Measurements from ENCODE around the gene CTBP2. TPM values are rescaled to one million over a fixed set of nuclear protein-coding genes. Genes with fewer than 3 reads are reported as not detected.

Gene CTBP2
- total RNA-seq, 2 experiments from 2014 or later, result 0.12 to 0.21 TPM

DNA sequence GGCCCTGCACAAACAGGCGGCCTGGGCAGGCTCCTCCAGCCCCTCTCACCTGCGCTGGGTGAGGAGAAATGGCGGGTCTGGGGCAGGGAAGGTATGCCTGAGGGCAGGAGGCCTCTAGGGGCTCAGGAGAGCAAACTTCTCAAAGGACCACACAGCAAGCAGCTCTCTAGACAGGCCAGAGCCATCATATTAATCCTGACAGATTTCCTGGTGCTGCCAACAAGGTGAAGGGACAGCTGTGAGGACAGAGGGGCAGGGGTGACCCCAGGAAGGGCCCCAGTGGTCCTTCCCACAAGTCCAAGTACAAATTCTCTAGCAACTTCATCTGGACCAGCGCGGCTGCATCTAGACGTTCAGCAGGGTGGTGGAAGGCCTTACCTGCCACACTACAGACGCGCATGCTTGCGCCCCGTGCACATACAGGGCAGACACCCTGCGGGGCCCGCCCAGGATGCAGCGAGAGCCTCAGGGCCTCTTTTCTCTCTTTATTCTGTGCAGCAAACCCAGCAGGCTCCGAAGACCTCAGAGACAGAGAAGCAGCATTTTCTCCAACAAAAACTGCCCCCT, 156.4 kb downstream of the CTBP2 start:
- CTCF ChIA-PET, result no interaction called here

DNA sequence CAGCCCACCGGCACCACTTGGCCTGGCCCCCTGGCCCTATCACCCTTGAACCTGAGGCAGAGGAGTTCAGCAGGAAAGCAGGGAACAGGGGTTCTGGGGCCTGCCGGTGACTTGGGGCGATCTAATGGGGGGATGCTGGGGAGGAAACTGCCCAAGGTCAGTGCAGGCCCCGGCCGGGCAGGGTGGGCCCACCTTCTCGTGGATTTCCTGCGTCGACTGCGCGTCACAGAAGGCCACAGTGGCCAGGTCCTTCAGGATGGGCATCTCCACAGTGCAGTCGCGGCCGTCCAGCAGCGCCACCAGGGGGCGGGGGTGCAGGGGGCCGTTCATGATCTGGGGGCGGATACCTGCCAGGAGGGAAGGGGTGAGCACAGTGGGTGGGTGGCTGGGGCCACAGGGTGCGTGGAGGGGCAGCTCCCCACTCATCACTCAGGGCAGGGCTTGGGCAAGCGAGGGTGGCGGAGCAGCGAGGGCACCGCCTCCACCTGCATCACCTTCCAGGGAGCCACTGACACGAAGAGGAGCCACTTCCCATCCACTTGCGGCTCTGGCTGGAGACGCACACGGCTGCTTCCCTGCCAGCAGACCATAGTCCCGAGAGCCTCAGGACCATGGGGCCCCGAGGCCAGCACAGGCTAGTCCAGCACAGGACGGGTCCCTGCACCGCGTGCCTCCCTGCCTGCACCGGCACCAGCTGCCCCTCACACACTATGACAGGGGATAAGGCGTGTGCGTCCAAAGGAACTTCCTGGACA, 157.0 kb downstream of the CTBP2 start:
- ATAC-seq (no peak), DNase-seq (no peak)
- Mint-ChIP-seq H3K4me3 (no peak overlapping the region), H3K36me3 (ENCODE audit: low read depth) (no peaks in the 10 kb centered on the region), H3K4me1 (no peaks in the 10 kb centered on the region), H3K9me3 (ENCODE audit: low read depth) (no peaks in the 10 kb centered on the region), H3K27ac (no peak overlapping the region), H3K27me3 (no peaks in the 10 kb centered on the region)
- intact Hi-C loops (cut with DNase I, micrococcal nuclease), result no loop called here
- CTCF ChIA-PET, result no interaction called here
- POLR2A ChIA-PET, result no interaction called here

More for the DNA sequence above, 156.4 kb downstream of the CTBP2 start:
- Mint-ChIP-seq H3K4me3 (no peak overlapping the region), H3K4me1 (no peaks in the 10 kb centered on the region), H3K36me3 (ENCODE audit: low read depth) (no peaks in the 10 kb centered on the region), H3K27me3 (no peaks in the 10 kb centered on the region), H3K9me3 (ENCODE audit: low read depth) (no peaks in the 10 kb centered on the region), H3K27ac (no peak overlapping the region)
- no peak for DNase-seq
- intact Hi-C loops (cut with DNase I, micrococcal nuclease), result no loop called here
- POLR2A ChIA-PET, result no interaction called here
- no peak for ATAC-seq

DNA sequence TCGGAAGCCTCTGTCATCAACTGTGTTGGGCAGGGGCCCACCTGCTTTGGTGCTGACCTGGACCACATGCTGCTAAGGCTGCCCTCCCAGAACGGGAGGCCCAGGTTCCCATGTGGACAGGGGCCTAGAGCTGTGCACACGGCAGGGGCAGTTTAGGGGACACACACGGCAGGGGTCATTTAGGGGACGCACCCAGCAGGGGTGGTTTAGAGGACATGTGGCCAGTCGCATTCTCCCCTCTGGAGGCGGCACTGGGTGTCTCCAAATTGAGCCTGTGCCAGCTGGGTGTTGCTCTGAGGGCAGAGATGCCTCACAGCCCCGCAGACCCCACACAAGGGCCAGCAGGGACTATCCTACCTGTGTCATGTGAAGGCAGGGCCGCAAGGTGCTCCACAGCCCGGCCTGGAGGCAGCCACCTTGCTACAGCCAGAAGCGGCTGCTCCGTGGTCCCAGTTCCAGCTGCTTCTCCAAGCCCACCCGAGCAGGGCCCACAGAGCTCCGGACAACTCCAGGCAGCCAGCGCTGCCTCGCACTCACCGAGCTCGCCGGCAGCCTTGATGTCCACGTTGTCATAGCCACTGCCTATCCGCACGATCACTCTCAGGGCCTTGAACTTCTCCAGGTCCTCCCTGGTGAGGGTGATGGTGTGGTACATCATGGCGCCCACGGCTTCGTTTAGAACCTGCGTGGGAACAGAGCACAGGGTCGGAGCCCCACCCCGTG, 157.8 kb downstream of the CTBP2 start:
- Mint-ChIP-seq H3K9me3 (ENCODE audit: low read depth) (no peaks in the 10 kb centered on the region), H3K4me1 (no peaks in the 10 kb centered on the region), H3K4me3 (no peak overlapping the region), H3K27me3 (no peaks in the 10 kb centered on the region), H3K27ac (no peak overlapping the region), H3K36me3 (ENCODE audit: low read depth) (no peaks in the 10 kb centered on the region)
- ATAC-seq (no peak), DNase-seq (no peak)
- POLR2A ChIA-PET, result no interaction called here
- intact Hi-C loops (cut with DNase I, micrococcal nuclease), result no loop called here
- CTCF ChIA-PET, result interaction anchor here (1.7 kb wide), 1 partner anchor 10 kb away, joined by 5 read pairs; no protein-coding TSS in a partner anchor

DNA sequence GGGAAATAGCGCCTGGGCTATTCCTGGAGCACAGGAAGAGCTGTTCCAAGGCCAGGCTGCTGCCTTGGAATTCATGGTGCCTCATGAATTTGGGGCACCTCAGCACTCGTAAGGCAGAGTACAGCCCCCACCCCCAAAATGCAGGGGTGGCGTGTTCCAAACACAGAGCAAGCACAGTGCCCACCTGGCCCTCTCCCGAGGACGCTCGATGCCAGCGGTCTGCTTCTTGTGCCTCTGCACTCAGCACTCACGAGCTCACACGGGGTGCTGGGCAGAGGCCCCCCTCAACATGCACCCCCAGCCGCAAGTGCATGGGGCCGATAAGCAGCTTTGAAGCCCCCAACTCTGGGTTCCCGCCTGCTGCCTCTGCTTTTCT, 158.3 kb downstream of the CTBP2 start:
- intact Hi-C loops (cut with DNase I, micrococcal nuclease), result no loop called here
- H3K9me3 Mint-ChIP-seq (ENCODE audit: low read depth), result no peaks in the 10 kb centered on the region
- no peaks in the 10 kb centered on the region for H3K4me1 Mint-ChIP-seq
- ChIA-PET CTCF (interaction anchor here (1.7 kb wide), 1 partner anchor 10 kb away, joined by 5 read pairs; no protein-coding TSS in a partner anchor), POLR2A (no interaction called here)
- DNase-seq (no peak), ATAC-seq (no peak)
- H3K4me3 Mint-ChIP-seq, result no peak overlapping the region
- no peak overlapping the region for H3K27ac Mint-ChIP-seq
- H3K27me3 Mint-ChIP-seq, result no peaks in the 10 kb centered on the region
- H3K36me3 Mint-ChIP-seq (ENCODE audit: low read depth), result no peaks in the 10 kb centered on the region

DNA sequence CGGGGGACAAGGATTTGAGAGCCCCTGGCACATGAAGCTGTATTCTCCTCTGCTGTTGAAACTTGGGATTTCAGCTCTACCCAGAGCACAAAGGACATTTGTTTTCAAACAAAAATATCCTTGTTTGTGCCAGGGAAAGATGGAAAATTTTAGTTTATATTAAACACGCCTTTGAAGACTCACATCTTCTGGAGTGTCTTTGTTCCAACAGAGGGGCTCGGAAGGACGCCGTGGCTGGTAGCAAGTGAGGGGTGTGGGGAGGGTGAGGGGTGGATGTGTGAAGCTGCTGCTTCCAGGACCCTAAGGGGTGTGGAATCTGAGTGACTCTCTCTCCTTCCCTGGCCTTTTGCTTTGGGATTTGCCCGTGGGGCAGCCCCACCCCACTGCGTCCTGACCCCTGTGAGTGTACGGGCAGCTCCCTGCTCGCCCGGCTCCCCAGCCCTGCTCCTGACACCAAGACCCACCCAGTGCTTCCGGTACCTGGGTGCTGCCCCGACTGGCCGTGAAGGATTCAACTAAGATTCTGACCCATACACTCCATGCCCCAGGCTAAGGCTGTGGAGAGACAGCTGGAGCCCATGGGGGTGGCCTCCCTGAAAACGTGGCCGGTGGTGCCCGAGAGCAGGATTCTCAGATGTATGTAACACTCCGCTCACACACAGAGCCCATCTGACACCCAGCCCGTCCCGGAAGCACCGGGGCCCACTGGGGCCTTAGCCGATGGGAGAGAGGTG, 158.9 kb downstream of the CTBP2 start:
- no peaks in the 10 kb centered on the region for H3K4me1 Mint-ChIP-seq
- ATAC-seq, result no peak

DNA sequence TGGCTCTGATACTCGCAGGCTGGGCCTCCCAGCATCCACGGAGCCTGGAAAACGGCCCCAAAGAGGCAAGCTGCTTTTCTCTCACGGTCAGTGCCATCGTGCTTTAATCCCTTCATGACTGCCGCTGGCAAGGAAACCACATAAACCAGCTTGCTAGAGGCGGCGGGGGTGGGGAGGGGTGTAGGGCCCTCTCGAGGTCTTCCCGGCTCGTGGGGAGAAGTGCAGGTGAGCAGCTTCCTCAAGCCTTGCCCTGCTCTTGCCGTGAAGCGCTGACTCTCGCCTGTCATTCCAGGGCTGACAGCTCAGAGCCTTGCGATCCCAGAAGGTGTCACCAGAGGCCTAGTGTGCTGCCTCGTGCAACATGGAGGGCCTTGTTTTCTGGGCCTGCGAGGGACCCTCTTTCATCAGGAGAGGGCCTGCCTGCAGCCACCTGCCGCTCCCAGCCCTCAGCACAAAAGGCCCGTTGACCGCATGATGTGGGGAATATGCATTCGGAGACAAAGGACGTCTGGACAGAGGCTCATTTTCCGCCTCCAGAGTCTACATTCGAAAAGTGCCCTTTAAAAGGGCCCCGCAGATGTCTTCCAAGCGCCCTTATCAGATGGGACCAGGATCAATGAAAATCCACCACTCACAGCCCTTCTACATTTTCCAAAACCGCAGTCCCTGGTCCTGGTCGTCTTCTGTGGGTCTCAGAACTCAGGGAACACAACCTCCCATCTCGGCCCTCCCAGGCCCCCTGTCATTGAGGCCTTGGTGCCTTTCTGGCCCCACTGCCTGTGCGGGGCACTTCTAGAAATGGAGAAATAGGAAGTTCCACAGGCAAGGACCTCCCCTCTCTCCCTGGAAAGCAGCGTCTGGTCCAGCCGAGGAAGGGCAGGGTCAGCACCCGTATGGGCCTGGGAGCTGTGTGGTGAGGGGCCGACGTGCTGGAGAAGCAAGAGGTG, 159.7 kb downstream of the CTBP2 start:
- Mint-ChIP-seq H3K27ac (no peak overlapping the region), H3K4me1 (no peaks in the 10 kb centered on the region), H3K9me3 (ENCODE audit: low read depth) (no peaks in the 10 kb centered on the region), H3K4me3 (no peak overlapping the region), H3K27me3 (no peaks in the 10 kb centered on the region), H3K36me3 (ENCODE audit: low read depth) (no peaks in the 10 kb centered on the region)
- peak; percentile 12 for DNase-seq
- intact Hi-C loops (cut with DNase I, micrococcal nuclease), result no loop called here
- ChIA-PET POLR2A (no interaction called here), CTCF (interaction anchor here (0.6 to 1.7 kb wide), 4 partner anchors 8 to 542 kb away, joined by 3 to 5 read pairs (median 4); no protein-coding TSS in a partner anchor)
- ATAC-seq, result no peak

More for the DNA sequence above, 158.9 kb downstream of the CTBP2 start:
- Mint-ChIP-seq H3K27ac (no peak overlapping the region), H3K27me3 (no peaks in the 10 kb centered on the region), H3K9me3 (ENCODE audit: low read depth) (no peaks in the 10 kb centered on the region), H3K4me3 (no peak overlapping the region), H3K36me3 (ENCODE audit: low read depth) (no peaks in the 10 kb centered on the region)
- POLR2A ChIA-PET, result no interaction called here
- intact Hi-C loops (cut with DNase I, micrococcal nuclease), result no loop called here
- CTCF ChIA-PET, result interaction anchor here (1.7 kb wide), 1 partner anchor 9 kb away, joined by 5 read pairs; no protein-coding TSS in a partner anchor
- DNase-seq, result no peak

DNA sequence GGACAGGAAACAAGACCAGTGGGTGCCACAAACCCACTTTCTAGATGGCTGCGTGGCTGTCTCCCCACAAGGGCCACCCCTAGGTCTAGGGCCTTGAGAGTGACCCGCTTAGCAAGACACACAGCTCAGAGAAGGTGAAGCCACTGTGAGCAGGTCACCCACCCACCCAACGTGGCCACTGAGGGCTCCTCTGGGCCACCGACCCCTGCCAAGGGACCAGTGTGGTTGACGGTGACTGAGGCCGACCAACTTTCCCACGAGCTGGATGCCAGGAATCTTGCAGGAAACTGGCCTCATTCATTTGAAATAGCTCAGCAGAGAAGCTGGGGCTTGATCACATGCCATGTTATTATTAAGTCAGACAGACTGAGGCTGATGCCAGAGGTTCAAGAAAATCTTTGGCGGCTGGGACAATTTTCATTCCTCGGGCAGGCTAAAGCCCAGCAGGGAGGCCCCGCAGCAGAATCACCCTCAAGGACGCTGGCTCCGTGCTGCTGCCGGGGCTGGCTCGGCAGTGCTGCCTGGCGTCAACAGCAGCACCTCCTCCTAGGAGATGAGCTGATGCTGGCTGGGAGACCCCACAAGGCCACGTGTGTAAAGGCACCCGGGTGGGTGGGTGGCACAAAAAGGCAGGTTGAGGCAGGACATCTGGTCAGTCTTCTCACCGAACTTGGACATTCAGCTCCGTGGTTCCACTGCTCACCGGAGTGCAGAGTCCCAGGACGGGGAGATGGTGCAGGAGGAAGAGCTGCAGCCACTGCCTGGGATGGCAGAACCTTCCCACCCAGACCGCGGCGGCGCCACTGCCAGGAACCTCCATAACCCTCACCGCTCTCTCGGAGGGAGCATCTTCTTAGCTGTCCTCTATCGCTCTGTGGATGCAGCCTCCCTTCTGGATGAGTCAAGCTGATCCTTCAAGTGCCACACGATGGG, 160.7 kb downstream of the CTBP2 start:
- no peak for DNase-seq
- no peak for ATAC-seq
- Mint-ChIP-seq H3K4me3 (no peak overlapping the region), H3K36me3 (ENCODE audit: low read depth) (no peaks in the 10 kb centered on the region), H3K27me3 (no peaks in the 10 kb centered on the region), H3K9me3 (ENCODE audit: low read depth) (no peaks in the 10 kb centered on the region), H3K4me1 (no peaks in the 10 kb centered on the region), H3K27ac (no peak overlapping the region)
- ChIA-PET POLR2A (no interaction called here), CTCF (interaction anchor here (0.6 kb wide), 2 partner anchors 10 to 541 kb away, joined by 3 read pairs; no protein-coding TSS in a partner anchor)
- intact Hi-C loops (cut with DNase I, micrococcal nuclease), result no loop called here

DNA sequence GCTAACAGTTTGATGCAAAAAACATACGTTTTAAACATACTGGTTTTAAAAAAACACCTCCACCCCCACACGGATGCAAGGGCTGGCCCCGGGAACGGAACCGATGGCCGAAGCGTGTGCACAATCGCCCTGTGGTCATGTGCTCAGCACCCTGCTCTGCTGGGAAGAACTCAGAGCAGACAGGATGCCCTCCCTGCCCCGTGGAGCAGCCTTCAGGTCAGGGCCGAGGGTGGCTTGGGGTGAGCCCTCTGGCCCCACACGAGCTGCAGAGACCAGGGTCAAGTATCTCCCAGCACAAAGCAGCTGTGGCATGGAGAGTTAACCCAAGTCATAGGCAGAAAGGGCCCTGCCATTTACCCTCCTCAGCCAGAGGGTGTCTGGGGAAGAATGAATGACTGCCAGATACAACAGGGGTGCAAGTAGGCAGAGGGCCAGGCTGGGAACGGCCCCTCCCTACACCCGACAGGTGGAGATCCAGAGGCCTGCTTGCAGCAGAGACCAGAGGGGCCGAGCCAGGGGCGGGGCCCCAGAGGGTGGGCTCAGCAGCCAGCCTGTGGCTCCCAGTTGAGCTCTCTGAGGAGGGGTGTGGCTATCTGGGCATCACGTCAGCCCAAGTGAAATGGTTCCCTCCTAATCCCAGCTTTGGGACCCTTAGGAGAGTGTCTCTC, 161.6 kb downstream of the CTBP2 start:
- no peak for DNase-seq
- no peaks in the 10 kb centered on the region for H3K4me1 Mint-ChIP-seq
- no peak for ATAC-seq
- intact Hi-C loops (cut with DNase I, micrococcal nuclease), result no loop called here
- H3K4me3 Mint-ChIP-seq, result no peak overlapping the region
- ChIA-PET CTCF (no interaction called here), POLR2A (no interaction called here)
- no peaks in the 10 kb centered on the region for H3K9me3 Mint-ChIP-seq (ENCODE audit: low read depth)
- no peak overlapping the region for H3K27ac Mint-ChIP-seq
- H3K27me3 Mint-ChIP-seq, result no peaks in the 10 kb centered on the region
- no peaks in the 10 kb centered on the region for H3K36me3 Mint-ChIP-seq (ENCODE audit: low read depth)

DNA sequence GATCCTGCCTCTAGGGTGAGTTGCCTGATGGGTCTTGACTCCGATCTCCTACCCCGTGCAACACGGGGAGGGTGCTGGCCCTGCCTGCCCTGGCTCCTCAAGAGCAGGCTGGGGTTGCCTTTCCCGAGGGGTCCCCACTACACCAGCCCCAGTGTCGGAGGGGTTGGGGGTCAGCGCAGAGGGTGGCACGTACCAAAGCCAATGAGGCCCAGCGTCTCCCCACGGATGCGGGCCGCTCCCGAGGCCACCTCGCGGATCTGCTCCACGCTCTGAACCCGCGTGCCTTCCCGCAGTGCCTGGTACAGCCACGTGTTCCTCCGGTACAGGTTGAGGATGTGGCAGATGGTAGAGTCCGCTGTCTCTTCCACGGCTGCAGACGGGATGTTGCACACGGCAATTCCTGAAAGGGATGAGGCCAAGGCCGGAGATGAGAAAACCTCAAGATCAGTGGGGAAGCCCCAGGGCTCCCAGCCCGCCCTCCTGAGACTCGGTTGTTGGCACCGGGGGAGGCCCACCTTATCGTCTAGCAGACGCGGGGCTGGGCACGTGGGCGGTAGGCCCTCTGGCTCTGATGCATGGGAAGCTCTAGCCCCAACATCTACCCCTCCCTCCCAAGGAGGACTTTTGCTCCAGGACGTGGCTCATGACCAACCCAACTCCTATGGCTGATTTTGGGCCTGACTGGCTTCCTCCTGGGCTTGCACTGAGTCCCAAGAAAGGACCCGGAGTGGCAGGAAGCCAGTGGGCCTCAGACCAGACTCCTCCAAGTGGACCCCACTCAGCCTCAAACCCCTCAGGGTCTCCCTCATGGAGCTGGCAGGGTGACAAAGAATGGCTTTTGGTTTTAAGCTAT, 162.4 kb downstream of the CTBP2 start:
- no peak overlapping the region for H3K4me3 Mint-ChIP-seq
- no peaks in the 10 kb centered on the region for H3K4me1 Mint-ChIP-seq
- ATAC-seq (no peak), DNase-seq (no peak)
- no peaks in the 10 kb centered on the region for H3K9me3 Mint-ChIP-seq (ENCODE audit: low read depth)
- POLR2A ChIA-PET, result no interaction called here
- CTCF ChIA-PET, result no interaction called here
- intact Hi-C loops (cut with DNase I, micrococcal nuclease), result no loop called here
- H3K27ac Mint-ChIP-seq, result no peak overlapping the region
- no peaks in the 10 kb centered on the region for H3K27me3 Mint-ChIP-seq
- H3K36me3 Mint-ChIP-seq (ENCODE audit: low read depth), result no peaks in the 10 kb centered on the region
